Stromal cell of bone marrow (primary cell): Measurements from ENCODE around the gene STK24.

Experiments used
- DNase-seq: peaks from one replicate; pipeline ENCODE4 v3.0.0-alpha.2; 2012; ENCODE audit warnings: low read depth

Gene STK24

GRCh38 chr13:98450539-98451111 is 126.3 kb downstream of the STK24 start:
- no peak for DNase-seq

- DNase-seq = no peak
Measured at GRCh38 chr13:98450026-98450425, 126.9 kb downstream of the STK24 start.

GRCh38 chr13:98449273-98449672 is 127.6 kb downstream of the STK24 start:
- DNase-seq = no peak

GRCh38 chr13:98448642-98448928 is 128.3 kb downstream of the STK24 start:
- DNase-seq = no peak

GRCh38 chr13:98447881-98448641 is 128.8 kb downstream of the STK24 start:
- DNase-seq = no peak

GRCh38 chr13:98447130-98447529 is 129.8 kb downstream of the STK24 start:
- DNase-seq = no peak

GRCh38 chr13:98446234-98446621 is 130.7 kb downstream of the STK24 start:
- no peak for DNase-seq

GRCh38 chr13:98445340-98446233 is 131.3 kb downstream of the STK24 start:
- no peak for DNase-seq

GRCh38 chr13:98444381-98444780 is 132.5 kb downstream of the STK24 start:
- DNase-seq = no peak

- no peak for DNase-seq
Measured at GRCh38 chr13:98443800-98444325, 133.0 kb downstream of the STK24 start.

GRCh38 chr13:98443329-98443728 is 133.6 kb downstream of the STK24 start:
- peak; percentile 77 for DNase-seq

GRCh38 chr13:98442391-98443230 is 134.3 kb downstream of the STK24 start:
- no peak for DNase-seq

- DNase-seq = no peak
Measured at GRCh38 chr13:98441056-98441676, 135.7 kb downstream of the STK24 start.

GRCh38 chr13:98440390-98441055 is 136.4 kb downstream of the STK24 start:
- DNase-seq = no peak

- DNase-seq = no peak
Measured at GRCh38 chr13:98439896-98440295, 137.0 kb downstream of the STK24 start.

GRCh38 chr13:98439126-98439828 is 137.6 kb downstream of the STK24 start:
- DNase-seq = no peak

GRCh38 chr13:98438246-98439125 is 138.4 kb downstream of the STK24 start:
- no peak for DNase-seq

- no peak for DNase-seq
Measured at GRCh38 chr13:98436233-98436910, 140.5 kb downstream of the STK24 start.

- DNase-seq = no peak
Measured at GRCh38 chr13:98435376-98435775, 141.5 kb downstream of the STK24 start.
